Activated CD4-positive, alpha-beta T cell treated with anti-CD3 and anti-CD28 coated beads, Interleukin-2, amount 50 U/mL, for 24 hours (primary cell): ENCODE data around the gene P2RY14.

ENCODE experiments used
- DNase-seq, 2 donors: peaks; one replicate each; pipeline ENCODE4 v3.0.0-alpha.2; 2020; ENCODE audit warnings: low read depth in 1 of 2, low spot score in 1 of 2

Gene P2RY14

DNA sequence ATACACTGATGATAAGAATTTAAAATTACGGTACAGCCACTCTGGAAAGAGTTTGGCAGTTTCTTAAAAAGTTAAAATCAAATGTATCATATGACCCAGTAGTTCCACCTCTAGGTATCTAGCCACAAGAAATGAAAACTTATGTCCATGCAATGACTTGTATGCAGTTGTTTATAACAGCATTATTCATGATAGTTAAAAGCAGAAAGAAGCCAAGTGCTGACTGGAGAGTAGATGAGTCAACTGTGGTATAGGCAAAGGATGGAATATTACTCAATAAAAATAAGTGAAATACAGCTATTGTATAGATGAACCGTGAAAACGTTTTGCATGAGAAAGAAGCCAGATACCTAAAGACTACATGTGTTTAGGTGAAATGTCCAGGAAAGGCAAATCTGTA lies 23.4 kb upstream of the P2RY14 start:
- DNase-seq, result no peak

DNA sequence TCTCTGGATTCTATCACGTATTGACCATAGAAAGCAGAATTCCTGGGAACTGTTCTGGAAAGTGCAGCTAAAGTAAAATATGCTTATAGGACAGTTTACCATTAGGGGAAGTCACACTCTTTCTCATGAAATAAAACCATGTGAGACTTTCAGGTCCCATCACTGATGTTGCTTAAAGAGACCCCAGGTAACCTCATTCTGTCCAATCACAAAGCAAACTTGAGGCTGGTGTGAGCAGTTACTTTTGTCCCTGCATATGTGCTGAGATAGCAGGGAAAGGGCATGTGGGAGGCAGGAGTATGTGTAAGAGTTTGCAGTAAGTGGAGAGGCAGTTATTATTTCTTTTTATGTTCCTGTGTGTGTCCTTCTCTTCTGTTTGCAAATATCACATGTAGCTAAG lies 22.2 kb upstream of the P2RY14 start:
- no peak for DNase-seq

DNA sequence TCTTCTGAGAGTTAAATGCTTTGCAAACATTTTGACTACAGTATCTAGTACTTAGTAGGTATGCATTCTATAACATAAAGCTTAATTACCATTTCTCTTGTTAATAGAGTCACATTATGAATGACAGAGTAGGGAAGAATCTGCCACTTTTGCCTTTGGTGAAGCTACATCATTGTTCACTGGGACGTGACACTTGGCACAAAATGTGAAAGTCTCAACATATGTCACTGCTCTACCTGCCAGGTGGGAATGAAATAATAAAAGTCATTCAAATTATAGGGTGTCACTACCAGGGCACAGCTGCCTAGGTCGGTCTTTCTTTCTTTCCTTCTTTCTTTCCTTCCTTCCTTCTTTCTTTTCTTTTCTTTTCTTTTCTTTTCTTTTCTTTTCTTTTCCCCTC lies 20.7 kb upstream of the P2RY14 start:
- DNase-seq, result no peak

DNA sequence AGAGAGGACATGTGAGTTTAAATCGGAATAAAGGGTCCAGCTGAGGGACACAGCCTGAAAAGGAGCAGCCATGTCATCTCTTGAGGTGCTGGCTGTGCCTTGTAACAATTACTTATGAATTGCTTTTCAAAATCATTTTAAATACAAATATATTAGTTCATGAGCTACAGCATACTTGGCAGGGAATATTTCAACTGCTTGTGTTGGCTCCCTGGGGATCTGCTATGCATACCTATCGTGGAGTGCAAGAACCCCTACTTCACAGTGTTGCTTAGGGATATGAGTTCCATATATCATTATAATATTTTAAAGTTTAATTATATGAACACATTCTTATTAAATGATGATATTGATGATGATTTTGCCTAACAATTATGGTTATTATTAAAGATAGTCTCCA lies 19.1 kb upstream of the P2RY14 start:
- DNase-seq, result no peak

DNA sequence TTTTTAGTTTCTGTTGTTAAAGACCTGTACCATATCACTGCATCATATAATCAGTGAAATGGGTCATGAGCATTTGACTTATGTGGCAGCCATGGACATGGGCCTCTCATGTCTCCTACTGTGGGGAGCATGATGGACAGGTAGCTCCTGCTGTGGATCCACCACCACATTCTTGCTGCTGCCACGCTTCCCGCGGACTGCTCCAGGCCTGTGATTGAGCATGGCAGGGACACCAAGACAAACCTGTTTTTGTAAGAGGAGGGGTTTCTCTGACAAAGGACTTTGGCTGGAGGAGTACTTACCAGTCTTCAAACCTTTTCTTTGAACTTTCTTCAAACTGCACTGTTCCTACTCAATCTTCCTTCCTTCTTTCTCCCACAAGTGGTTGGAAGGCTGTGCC lies 17.9 kb upstream of the P2RY14 start:
- no peak for DNase-seq

DNA sequence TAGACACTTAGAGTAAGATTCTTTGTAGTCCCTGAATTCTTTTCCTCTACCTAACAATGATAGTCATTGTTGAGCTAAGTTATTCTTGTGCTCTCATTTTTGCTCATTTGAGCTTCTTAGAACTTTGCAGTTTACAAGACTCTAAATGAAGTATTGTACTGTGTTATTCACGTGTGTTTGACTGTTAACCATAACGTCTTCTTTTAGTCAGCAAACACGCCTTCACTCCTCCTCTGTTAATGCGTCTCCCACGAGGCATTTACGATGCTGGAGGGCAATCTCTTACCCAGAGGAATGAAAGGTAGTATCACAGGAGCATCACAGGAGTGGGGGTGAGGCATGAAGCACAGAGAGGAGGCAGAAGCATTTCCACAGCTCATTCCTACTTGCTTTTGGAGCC lies 14.8 kb upstream of the P2RY14 start:
- DNase-seq, result no peak

DNA sequence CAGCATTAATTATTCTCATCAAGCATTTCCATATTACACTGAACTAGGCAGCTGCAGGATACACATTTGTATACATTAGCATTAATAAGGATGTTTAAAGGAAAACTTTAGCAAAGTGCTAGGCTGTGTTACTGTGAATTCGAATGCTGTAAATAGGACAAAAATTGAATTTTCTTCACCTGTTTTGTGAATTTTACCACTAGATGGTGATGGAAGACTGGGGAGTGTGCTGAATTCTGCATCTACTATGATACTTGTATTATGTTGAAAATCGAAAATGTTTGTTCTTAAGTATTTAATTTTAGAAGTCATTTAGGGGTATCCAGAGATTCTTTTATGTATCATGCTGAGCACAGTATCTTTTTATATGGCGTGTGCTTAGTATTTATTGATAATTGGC lies 12.3 kb upstream of the P2RY14 start:
- no peak for DNase-seq

DNA sequence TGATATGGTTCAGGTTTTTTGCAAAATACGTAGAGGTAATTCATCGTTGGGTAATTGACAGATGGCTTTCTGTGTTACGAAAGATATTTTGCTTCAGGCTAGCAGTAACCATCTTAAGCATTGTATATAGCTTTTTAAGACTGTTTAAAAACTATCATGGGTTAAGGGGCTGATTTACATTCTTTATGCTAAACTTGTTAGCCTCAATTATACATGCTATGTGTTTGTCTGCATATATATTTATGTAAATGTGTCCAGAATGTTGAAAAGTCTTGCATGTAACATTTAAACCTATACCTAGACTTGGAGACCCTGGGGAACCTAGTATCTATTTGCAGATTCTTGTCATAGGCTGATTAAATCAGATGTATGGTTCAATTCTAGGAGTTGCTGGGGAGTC lies 11.1 kb upstream of the P2RY14 start:
- DNase-seq, result no peak

DNA sequence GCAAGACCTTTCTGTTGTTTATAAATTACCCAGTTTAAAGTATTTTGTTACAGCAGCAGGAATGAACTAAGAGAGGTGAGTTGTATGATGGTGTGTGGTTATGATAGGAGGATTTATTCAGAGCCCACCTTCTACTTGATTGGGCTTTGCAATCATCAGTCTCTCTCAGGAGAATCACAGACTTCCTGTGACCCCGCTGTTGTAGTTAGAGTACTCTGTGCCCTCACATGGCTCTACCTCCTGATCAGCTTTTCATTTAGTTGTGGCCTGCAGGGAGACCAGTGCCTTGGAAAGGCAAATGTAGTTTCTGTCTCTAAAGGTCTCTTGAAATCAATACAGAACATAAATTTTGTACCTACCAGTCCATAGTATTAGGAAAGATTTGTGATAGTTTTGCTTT lies 7.6 kb upstream of the P2RY14 start:
- DNase-seq, result no peak

DNA sequence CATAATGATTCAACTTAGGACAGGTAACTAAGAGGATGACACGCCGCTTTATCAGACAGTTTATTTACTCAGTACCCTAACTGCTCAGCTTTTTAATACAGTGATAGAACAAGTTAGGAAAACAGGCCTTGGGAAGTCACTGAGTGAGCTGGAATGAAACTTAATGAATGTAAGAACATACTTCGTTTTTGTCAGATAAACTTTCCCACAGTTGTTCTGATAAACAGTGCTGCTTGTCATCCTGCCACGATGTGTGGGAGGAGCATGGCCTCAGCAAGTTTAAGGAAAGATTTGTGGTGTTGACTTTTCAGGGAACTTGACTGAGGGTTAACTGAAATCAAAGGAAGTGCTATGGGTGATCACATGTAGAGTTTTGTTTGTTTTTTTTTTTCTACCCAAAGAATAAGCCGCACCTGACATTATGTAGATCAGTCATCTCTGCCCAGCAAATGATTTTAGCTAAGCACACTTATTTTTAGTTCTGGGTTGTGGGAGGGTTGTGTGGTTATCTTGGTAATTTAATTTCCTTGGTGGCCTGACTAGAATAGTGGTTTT lies 5.6 kb upstream of the P2RY14 start:
- DNase-seq, result no peak

DNA sequence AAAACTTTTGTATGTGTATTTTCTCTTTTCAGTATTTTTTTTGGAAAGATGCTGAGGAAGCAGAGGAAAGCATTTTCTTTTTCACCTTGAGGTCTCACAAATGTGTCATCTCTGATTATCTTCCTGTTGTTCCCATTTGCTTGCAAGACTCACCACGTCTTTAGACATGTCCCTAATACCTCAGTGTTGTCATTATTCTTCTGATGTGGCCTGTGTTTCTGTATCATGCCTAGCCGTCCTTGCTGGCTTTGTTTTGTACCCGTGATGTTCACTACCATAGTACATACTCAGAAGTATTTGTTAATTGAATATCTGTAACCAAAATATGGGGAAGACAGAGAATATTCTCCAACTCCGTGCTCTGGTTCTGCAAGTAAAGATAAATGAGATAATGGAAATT lies 5.0 kb upstream of the P2RY14 start:
- no peak for DNase-seq

DNA sequence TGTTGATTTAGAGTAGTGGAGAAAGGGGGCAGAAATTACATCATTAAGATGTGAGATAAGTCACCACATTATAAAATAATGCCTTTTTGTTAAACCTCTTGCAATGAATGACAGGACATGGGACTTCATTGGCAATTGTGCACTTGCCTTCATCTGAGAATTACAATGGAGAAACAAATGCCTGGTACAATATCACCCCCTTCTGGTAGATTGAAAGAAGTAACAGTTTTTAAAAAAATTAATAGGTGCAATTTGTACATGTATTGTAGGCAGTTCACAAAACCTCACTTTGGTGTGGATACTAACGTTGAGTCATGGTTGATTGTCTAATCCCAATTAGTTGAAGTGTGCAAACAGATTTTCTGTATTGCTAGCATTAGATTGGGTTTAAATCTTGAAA lies 4.6 kb upstream of the P2RY14 start:
- no peak for DNase-seq

DNA sequence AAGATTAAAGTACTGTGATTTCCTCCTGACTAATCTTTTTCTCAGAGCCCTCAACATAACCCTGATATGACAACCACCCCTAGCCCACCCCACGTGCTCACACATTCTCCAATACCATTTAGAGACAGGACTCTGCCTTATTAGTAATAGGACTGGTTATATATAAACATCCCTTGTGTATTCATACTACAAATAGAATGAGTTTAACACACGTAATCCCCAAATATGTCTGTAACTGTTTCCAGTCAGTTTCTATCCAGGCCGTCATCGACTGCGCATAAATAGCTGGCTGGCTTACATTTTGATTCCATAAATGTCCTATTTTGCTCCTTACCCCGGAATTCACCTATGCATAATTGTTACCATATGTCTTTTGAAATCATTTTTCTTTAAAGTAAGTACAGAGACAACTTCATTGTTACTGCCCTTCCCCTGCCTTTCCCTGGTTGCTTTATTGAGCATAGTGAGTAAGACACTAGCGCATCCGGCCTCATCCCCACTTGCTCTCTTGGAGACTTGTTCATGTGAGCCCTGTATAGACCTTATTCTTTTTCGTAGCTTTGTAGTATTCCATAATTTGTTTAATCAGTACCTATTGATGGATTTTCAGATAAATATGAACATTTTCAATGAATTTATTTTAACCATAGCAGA lies 3.5 kb upstream of the P2RY14 start:
- no peak for DNase-seq

DNA sequence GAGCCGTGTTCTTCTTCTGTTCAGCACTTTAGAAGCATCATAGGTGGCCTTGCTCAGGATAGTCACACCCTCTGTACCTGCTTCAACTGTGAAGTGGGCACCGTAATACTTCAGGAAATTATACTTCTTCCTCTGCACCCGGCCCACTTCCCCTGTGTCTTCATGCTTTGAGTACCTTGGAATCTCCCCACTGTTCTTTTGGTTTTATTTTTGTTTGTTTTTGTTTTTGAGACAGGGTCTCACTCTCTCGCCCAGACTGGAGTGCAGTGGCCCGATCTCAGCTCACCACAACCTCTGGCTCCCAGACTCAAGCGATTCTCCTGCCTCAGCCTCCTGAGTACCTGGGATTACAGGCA lies 1.7 kb downstream of the P2RY14 start:
- DNase-seq, result no peak

DNA sequence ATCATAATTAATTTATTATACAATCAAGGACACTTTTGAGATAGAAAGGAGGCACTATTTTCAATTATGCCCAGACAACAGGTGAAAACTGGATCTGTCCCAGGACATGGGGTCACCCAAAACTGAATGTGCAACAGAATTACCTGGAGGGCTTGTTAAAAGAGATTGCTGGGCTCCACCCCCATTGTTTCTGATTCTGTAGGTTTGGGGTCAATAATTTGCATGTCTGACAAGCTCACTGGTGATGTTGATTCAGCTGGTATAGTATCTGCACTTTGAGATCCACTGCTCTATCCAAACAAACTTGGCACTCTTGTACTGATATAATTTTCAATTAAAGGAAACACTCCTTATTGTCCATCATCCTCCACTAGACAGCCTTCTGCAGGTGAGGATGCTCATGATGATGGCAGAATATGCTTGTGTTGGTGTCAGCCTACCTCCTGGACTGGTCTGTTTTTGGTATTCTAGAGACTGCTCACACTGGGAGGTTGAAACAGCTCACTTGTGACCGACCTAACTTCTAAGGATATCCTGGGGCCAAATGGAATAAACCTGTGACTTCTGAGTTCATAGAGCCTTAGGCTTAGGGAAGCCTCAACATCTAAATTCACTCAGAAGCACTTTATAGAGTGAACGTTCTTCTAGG lies 2.2 kb downstream of the P2RY14 start:
- DNase-seq, result no peak

DNA sequence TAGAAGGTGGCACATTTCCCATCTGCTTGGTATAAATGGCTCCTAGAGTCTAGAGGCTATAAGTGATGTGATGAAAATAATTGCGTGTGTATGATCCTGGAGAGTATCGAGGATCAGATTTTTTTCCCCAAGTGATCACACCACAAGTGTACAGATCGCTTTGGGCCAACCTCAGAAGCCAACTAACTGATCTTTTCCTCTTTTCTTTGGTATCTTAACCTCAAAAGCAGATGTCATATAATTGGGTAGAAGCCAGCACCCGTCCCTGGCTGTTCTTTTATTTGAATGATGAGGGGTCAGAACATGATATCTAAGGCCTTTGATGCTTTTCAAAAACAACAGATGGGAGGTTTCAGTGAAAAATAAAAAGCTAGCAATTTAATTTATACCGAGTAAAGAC lies 3.3 kb downstream of the P2RY14 start:
- no peak for DNase-seq

DNA sequence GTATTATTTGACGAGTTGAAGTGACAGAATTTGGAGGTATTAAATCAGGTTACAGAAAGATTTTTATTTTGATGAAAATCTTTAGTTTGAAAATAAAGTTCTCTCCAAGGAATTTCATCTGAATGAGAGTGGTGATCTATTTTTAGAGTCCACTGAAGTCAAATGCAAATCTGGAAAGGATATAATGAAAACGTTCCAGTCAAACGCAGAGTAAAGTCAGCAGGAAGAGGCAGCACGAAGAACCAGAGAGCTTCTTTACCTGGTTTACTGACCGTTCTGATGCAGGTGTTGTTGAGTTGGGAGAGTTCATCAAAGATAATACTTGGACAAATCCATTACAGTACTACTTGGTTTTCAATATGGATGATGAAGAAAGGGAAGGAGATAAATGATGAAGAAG lies 8.7 kb downstream of the P2RY14 start:
- DNase-seq, result no peak

DNA sequence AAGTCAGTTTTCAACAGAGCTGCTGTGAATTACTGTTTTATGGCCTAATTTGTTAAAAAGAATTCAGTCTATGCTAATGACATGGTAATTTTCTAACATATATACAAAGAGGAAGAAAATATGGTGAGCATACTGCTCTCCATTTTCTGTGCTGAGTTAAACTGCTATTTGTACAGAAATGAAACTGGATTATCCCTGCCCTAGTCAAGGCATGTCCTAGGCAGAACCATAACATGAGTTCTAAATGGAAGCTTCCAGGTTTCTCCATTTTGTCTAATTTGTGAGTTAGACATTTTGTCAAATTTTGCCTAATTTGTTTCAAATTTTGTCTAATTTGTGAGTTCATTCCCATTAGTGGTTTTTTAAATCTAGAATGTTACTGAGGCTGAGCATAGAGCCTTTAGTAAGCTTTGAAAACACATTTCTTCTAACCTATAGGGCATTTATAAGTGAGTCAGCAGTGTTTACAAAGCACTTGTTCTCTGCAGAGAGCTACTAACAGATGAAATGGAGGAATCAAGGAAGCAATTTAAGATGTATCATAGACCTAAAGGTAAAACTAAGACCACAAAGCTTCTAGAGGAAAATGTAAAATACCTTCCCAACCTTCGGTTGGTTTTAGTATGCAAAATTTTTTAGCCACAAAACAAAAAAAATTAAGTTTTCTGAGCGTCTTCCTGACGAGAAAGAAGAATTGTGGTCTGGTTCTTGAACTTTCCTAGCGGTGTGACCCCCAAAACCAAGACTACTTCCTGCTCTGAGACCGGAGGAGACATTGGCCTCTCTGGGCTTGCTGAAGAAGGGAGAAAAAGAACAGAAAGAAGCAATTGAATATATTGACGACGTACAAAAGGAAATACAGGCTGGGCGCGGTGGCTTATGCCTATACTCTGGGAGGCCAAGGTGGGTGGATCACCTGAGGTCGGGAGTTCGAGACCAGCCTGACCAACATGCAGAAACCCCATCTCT lies 9.8 kb downstream of the P2RY14 start:
- no peak for DNase-seq

DNA sequence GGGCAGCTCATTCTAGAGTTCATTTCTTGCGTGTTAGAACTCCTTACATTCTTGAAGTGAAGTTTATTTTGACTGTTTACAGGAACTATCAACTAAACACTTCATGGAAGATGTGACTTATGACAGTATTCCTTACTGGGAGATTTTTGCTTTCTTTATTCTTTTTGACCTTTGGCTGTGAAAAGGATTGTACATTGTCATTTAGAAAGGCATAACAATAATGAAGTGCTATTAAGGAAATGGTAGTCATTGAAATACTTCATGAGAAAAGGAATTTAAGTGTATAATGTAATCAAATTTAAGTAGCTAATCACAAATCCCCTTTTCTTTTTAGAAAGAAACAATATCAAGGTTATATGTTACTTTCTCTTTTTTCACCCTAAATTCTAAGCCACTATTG lies 11.3 kb downstream of the P2RY14 start:
- no peak for DNase-seq

DNA sequence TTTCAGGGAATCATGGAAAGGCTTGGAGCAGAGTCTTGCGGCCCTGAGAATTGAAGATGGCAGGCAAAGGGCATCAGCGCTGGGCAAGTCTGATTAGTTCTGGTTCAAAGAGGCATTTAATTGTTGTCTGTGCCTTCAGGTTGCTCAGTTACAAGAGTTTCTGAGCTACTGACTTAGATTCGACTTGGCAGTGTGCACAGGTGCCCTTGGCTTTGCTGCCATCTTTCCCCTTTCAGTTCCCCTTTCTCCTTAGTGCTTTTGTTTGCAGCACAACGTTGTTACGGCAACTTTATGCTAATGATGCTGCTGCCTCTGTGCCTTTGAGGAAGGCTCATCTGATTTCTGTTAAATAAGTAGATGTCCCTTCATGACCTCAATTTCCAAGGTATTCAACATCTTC lies 12.5 kb downstream of the P2RY14 start:
- DNase-seq, result no peak

DNA sequence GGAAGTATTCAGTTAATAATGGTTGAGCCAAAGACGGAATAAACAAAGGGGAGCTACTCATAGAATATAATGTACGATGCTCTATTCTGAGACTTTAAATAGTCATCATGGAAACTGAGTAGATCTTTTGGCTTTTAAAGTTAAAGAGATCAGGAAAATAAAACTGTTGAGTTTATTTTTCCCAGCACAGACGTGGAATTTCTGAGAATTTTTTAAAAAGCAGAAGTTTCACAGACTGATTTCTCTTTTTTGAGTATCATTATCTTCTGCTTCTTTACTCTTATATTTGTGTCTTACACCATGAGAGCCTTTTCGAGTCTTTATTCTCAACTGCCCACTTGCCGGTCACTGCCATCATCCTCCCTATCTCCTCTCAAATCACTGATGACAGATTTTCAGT lies 13.2 kb downstream of the P2RY14 start:
- DNase-seq, result no peak

DNA sequence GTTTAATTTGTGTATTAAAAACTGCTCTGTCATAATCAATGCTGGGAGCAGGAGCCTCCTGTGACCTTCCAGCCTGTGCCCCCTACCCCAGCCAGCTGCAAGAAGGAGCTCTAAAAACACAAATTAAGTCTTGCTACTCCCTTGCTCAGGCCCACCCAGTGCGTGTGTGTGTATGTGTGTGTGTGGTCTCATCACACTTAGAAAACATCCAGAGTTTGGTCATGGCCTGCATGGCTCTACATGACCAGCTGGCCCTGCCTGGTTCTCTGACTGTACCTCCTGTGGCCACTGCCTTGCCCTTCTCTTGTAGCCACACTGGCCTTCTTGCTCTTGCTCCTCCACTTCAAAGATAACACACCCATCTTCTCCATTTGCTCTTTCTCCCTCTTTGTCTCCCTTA lies 13.7 kb downstream of the P2RY14 start:
- DNase-seq, result no peak
